Measurements from ENCODE around the gene MBD3L4.
"Not testable (repeated sequence)": the region's sequence is repeated elsewhere in the genome, so short reads cannot be mapped to it uniquely, and the experiment has no call there.

DNA sequence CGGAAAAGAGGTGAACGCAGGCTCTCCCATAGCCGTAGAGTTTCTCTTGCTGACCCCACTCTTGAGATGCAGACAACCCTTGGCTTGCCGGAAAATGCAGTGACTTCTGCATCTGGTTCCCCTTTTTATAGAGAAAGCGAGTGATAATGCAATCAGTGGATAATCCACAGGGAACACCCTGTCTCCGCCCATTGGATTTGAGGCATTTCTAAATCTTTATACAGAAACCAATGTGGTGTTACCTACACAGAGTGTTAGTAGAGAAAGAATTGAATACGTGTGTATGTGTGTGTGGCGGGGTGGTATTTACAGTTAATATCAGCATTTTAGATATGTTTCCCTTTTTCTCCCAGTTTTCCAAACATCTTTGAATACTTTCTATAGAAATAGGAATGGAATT, 18.6 kb upstream of the MBD3L4 start, which contains the start of gene MBD3L3:
- TF ChIP-seq POLR2A (IDR thresholded peaks at IDR 0.05; ENCODE audit: borderline replicate concordance, extremely low read depth, insufficient read depth, insufficient read length); POLR2AphosphoS5 (IDR thresholded peaks at IDR 0.05; ENCODE audit: low read depth, low read length): not testable (repeated sequence)
